ENCODE data around the gene C16orf89.

DNA sequence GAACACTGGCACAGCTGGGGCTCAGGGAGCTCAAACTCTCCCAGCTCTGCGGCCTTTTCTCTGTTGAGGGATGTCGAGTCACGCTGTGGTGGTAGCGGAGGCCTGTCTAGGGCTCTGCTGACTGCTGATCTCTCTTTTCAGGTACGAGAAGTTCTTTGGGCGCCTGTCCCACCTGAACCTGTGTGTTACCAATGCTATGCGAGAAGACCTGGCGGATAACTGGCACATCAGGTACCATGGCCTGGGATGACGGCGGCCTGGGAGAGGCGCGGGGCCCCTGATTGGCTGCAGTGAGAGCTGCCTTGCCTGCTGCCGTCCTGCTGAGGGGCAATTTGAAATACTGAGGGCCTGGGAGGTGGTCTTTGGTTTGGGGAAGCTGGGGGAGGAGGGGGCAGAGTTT lies 11.5 kb upstream of the C16orf89 start:
- TF ChIP-seq, protein P1, sequence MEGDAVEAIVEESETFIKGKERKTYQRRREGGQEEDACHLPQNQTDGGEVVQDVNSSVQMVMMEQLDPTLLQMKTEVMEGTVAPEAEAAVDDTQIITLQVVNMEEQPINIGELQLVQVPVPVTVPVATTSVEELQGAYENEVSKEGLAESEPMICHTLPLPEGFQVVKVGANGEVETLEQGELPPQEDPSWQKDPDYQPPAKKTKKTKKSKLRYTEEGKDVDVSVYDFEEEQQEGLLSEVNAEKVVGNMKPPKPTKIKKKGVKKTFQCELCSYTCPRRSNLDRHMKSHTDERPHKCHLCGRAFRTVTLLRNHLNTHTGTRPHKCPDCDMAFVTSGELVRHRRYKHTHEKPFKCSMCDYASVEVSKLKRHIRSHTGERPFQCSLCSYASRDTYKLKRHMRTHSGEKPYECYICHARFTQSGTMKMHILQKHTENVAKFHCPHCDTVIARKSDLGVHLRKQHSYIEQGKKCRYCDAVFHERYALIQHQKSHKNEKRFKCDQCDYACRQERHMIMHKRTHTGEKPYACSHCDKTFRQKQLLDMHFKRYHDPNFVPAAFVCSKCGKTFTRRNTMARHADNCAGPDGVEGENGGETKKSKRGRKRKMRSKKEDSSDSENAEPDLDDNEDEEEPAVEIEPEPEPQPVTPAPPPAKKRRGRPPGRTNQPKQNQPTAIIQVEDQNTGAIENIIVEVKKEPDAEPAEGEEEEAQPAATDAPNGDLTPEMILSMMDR (IDR thresholded peaks at IDR 0.05), result no peak
- TF ChIP-seq EZH2 (IDR thresholded peaks at IDR 0.05), result no peak
- no peak for TF ChIP-seq EZH2phosphoT487 (IDR thresholded peaks at IDR 0.05)

All from neural progenitor cell (in vitro differentiated cells).